ENCODE results near the gene ATRNL1.
A peak's percentile ranks its signal among the peaks of the same experiment; 100 is the strongest.
"Not testable (repeated sequence)": the region's sequence is repeated elsewhere in the genome, so short reads cannot be mapped to it uniquely, and the experiment has no call there.

ATRNL1 gene

GRCh38 chr10:115093776-115094408 is 727 bp downstream of the ATRNL1 start:
- no peaks in the 10 kb centered on the region for H3K9me3 ChIP-seq (ENCODE audit: control insufficient read depth, low read depth, low read length)
- H3K36me3 ChIP-seq (ENCODE audit: control insufficient read depth, low read depth, low read length), result no peaks in the 10 kb centered on the region
- peaks cover 29% of the 10 kb centered on the region for H3K27me3 ChIP-seq (ENCODE audit: control insufficient read depth, insufficient read depth, low read length)
- H3K4me3 ChIP-seq (ENCODE audit: low read length), result peak overlapping the region; percentile 71
- peak overlapping the region; percentile 17 for H3K9ac ChIP-seq (ENCODE audit: low read length)
- H3K4me1 ChIP-seq (ENCODE audit: control insufficient read depth, low read depth, low read length), result peaks cover 25% of the 10 kb centered on the region
- H3K27ac ChIP-seq (ENCODE audit: low read length), result no peak overlapping the region

GRCh38 chr10:115094416-115095140 is 1.4 kb downstream of the ATRNL1 start:
- Histone ChIP-seq H3K4me3 (ENCODE audit: low read length) (peak overlapping the region; percentile 71), H3K27ac (ENCODE audit: low read length) (no peak overlapping the region), H3K9ac (ENCODE audit: low read length) (peak overlapping the region; percentile 17), H3K9me3 (ENCODE audit: control insufficient read depth, low read depth, low read length) (no peaks in the 10 kb centered on the region), H3K27me3 (ENCODE audit: control insufficient read depth, insufficient read depth, low read length) (peaks cover 29% of the 10 kb centered on the region), H3K36me3 (ENCODE audit: control insufficient read depth, low read depth, low read length) (no peaks in the 10 kb centered on the region), H3K4me1 (ENCODE audit: control insufficient read depth, low read depth, low read length) (peaks cover 25% of the 10 kb centered on the region)

- peaks cover 25% of the 10 kb centered on the region for H3K4me1 ChIP-seq (ENCODE audit: control insufficient read depth, low read depth, low read length)
- no peaks in the 10 kb centered on the region for H3K9me3 ChIP-seq (ENCODE audit: control insufficient read depth, low read depth, low read length)
- H3K27ac ChIP-seq (ENCODE audit: low read length), result no peak overlapping the region
- no peaks in the 10 kb centered on the region for H3K36me3 ChIP-seq (ENCODE audit: control insufficient read depth, low read depth, low read length)
- no peak overlapping the region for H3K9ac ChIP-seq (ENCODE audit: low read length)
- no peak overlapping the region for H3K4me3 ChIP-seq (ENCODE audit: low read length)
- H3K27me3 ChIP-seq (ENCODE audit: control insufficient read depth, insufficient read depth, low read length), result peaks cover 29% of the 10 kb centered on the region
These were observed 2.6 kb downstream of the ATRNL1 start for GRCh38 chr10:115095758-115096157.

GRCh38 chr10:115103700-115104099 is 10.5 kb downstream of the ATRNL1 start:
- Histone ChIP-seq H3K9ac (ENCODE audit: low read length) (no peak overlapping the region), H3K27ac (ENCODE audit: low read length) (no peak overlapping the region), H3K4me3 (ENCODE audit: low read length) (no peak overlapping the region), H3K9me3 (ENCODE audit: control insufficient read depth, low read depth, low read length) (peaks cover 23% of the 10 kb centered on the region), H3K27me3 (ENCODE audit: control insufficient read depth, insufficient read depth, low read length) (no peaks in the 10 kb centered on the region), H3K4me1 (ENCODE audit: control insufficient read depth, low read depth, low read length) (no peaks in the 10 kb centered on the region), H3K36me3 (ENCODE audit: control insufficient read depth, low read depth, low read length) (no peaks in the 10 kb centered on the region)

DNA sequence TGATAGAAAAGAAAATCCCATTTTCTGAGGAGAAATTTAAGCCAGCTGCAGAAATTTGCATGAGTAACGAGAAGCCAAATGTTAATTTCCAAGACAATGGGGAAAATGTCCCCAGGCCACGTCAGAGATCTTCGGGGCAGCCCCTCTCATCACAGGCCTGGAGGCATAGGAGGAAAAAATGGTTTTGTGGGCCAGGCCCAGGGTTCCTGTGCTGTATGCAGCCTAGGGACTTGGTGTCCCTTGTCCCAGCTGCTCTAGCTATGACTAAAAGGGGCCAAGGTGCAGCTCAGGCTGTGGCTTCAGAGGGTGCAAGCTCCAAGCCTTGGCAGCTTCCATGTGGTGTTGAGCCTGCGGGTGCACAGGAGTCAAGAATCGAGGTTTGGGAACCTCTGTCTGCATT is 12.2 kb downstream of the ATRNL1 start:
- H3K9ac ChIP-seq (ENCODE audit: low read length); H3K4me3 ChIP-seq (ENCODE audit: low read length); H3K27me3 ChIP-seq (ENCODE audit: control insufficient read depth, insufficient read depth, low read length); H3K27ac ChIP-seq (ENCODE audit: low read length); H3K36me3 ChIP-seq (ENCODE audit: control insufficient read depth, low read depth, low read length); H3K4me1 ChIP-seq (ENCODE audit: control insufficient read depth, low read depth, low read length): not testable (repeated sequence)
- H3K9me3 ChIP-seq (ENCODE audit: control insufficient read depth, low read depth, low read length), result peaks cover 23% of the 10 kb centered on the region

- no peak overlapping the region for H3K9ac ChIP-seq (ENCODE audit: low read length)
- no peaks in the 10 kb centered on the region for H3K36me3 ChIP-seq (ENCODE audit: control insufficient read depth, low read depth, low read length)
- no peak overlapping the region for H3K27ac ChIP-seq (ENCODE audit: low read length)
- H3K27me3 ChIP-seq (ENCODE audit: control insufficient read depth, insufficient read depth, low read length), result no peaks in the 10 kb centered on the region
- H3K4me1 ChIP-seq (ENCODE audit: control insufficient read depth, low read depth, low read length), result no peaks in the 10 kb centered on the region
- H3K4me3 ChIP-seq (ENCODE audit: low read length), result no peak overlapping the region
- H3K9me3 ChIP-seq (ENCODE audit: control insufficient read depth, low read depth, low read length), result peaks cover 23% of the 10 kb centered on the region
These were observed 14.7 kb downstream of the ATRNL1 start for GRCh38 chr10:115107830-115108229.

DNA sequence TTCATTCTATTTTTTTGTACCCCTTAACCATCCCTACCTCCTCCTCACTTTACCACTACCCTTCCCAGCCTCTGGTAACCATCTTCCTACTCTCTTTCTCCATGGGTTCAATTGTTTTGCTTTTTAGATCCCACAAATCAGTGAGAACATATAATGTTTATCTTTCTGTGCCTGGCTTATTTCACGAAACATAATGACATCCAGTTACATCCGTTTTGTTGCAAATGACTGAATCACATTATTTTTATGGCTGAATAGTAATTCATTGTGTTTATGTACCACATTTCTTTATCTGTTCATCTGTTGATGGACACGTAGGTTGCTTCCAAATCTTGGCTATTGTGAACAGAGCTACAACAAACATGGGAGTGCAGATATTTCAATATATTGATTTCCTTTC is 24.1 kb downstream of the ATRNL1 start:
- H3K9me3 ChIP-seq (ENCODE audit: control insufficient read depth, low read depth, low read length), result no peaks in the 10 kb centered on the region
- H3K4me1 ChIP-seq (ENCODE audit: control insufficient read depth, low read depth, low read length), result no peaks in the 10 kb centered on the region
- H3K9ac ChIP-seq (ENCODE audit: low read length), result no peak overlapping the region
- H3K27me3 ChIP-seq (ENCODE audit: control insufficient read depth, insufficient read depth, low read length), result no peaks in the 10 kb centered on the region
- no peak overlapping the region for H3K4me3 ChIP-seq (ENCODE audit: low read length)
- no peak overlapping the region for H3K27ac ChIP-seq (ENCODE audit: low read length)
- H3K36me3 ChIP-seq (ENCODE audit: control insufficient read depth, low read depth, low read length), result no peaks in the 10 kb centered on the region

- H3K27me3 ChIP-seq (ENCODE audit: control insufficient read depth, insufficient read depth, low read length), result no peaks in the 10 kb centered on the region
- no peak overlapping the region for H3K9ac ChIP-seq (ENCODE audit: low read length)
- no peak overlapping the region for H3K4me3 ChIP-seq (ENCODE audit: low read length)
- H3K9me3 ChIP-seq (ENCODE audit: control insufficient read depth, low read depth, low read length), result no peaks in the 10 kb centered on the region
- no peaks in the 10 kb centered on the region for H3K4me1 ChIP-seq (ENCODE audit: control insufficient read depth, low read depth, low read length)
- no peak overlapping the region for H3K27ac ChIP-seq (ENCODE audit: low read length)
- no peaks in the 10 kb centered on the region for H3K36me3 ChIP-seq (ENCODE audit: control insufficient read depth, low read depth, low read length)
These were observed 25.2 kb downstream of the ATRNL1 start for GRCh38 chr10:115118346-115118745.

- Histone ChIP-seq H3K27me3 (ENCODE audit: control insufficient read depth, insufficient read depth, low read length) (no peaks in the 10 kb centered on the region), H3K4me3 (ENCODE audit: low read length) (no peak overlapping the region), H3K36me3 (ENCODE audit: control insufficient read depth, low read depth, low read length) (no peaks in the 10 kb centered on the region), H3K27ac (ENCODE audit: low read length) (no peak overlapping the region), H3K9ac (ENCODE audit: low read length) (no peak overlapping the region), H3K4me1 (ENCODE audit: control insufficient read depth, low read depth, low read length) (no peaks in the 10 kb centered on the region), H3K9me3 (ENCODE audit: control insufficient read depth, low read depth, low read length) (no peaks in the 10 kb centered on the region)
These were observed 32.3 kb downstream of the ATRNL1 start for GRCh38 chr10:115125505-115125904.

GRCh38 chr10:115129752-115130151 is 36.6 kb downstream of the ATRNL1 start:
- H3K4me3 ChIP-seq (ENCODE audit: low read length), result no peak overlapping the region
- no peaks in the 10 kb centered on the region for H3K9me3 ChIP-seq (ENCODE audit: control insufficient read depth, low read depth, low read length)
- no peaks in the 10 kb centered on the region for H3K4me1 ChIP-seq (ENCODE audit: control insufficient read depth, low read depth, low read length)
- H3K36me3 ChIP-seq (ENCODE audit: control insufficient read depth, low read depth, low read length), result no peaks in the 10 kb centered on the region
- no peak overlapping the region for H3K9ac ChIP-seq (ENCODE audit: low read length)
- H3K27me3 ChIP-seq (ENCODE audit: control insufficient read depth, insufficient read depth, low read length), result no peaks in the 10 kb centered on the region
- no peak overlapping the region for H3K27ac ChIP-seq (ENCODE audit: low read length)

GRCh38 chr10:115136616-115137015 is 43.5 kb downstream of the ATRNL1 start:
- Histone ChIP-seq H3K9me3 (ENCODE audit: control insufficient read depth, low read depth, low read length) (no peaks in the 10 kb centered on the region), H3K36me3 (ENCODE audit: control insufficient read depth, low read depth, low read length) (no peaks in the 10 kb centered on the region), H3K4me1 (ENCODE audit: control insufficient read depth, low read depth, low read length) (no peaks in the 10 kb centered on the region)

GRCh38 chr10:115141254-115141653 is 48.1 kb downstream of the ATRNL1 start:
- Histone ChIP-seq H3K4me1 (ENCODE audit: control insufficient read depth, low read depth, low read length) (no peaks in the 10 kb centered on the region), H3K9me3 (ENCODE audit: control insufficient read depth, low read depth, low read length) (no peaks in the 10 kb centered on the region), H3K27me3 (ENCODE audit: control insufficient read depth, insufficient read depth, low read length) (no peaks in the 10 kb centered on the region), H3K27ac (ENCODE audit: low read length) (no peak overlapping the region), H3K36me3 (ENCODE audit: control insufficient read depth, low read depth, low read length) (no peaks in the 10 kb centered on the region), H3K9ac (ENCODE audit: low read length) (no peak overlapping the region), H3K4me3 (ENCODE audit: low read length) (no peak overlapping the region)

More at GRCh38 chr10:115136616-115137015, 43.5 kb downstream of the ATRNL1 start:
- H3K4me3 ChIP-seq (ENCODE audit: low read length), result no peak overlapping the region
- H3K27me3 ChIP-seq (ENCODE audit: control insufficient read depth, insufficient read depth, low read length), result no peaks in the 10 kb centered on the region
- no peak overlapping the region for H3K27ac ChIP-seq (ENCODE audit: low read length)
- H3K9ac ChIP-seq (ENCODE audit: low read length), result no peak overlapping the region
